Natural killer cell (primary cell): Measurements from ENCODE around the gene GLI1. TPM values are rescaled to one million over a fixed set of nuclear protein-coding genes. Genes with fewer than 3 reads are reported as not detected.
A peak's percentile ranks its signal among the peaks of the same experiment; 100 is the strongest.

Source experiments
- ATAC-seq, 3 donors: fragments of 150-1000 bp in 2 of 3; fragments of 200-7000 bp in 1 of 3; cut with Tn5 transposase; 1 replicate in 1 of 3; 2 replicates in 2 of 3; pipeline ENCODE4 v1.10.0; 2021; ENCODE audit warnings: mild to moderate bottlenecking in 2 of 3, moderate library complexity in 2 of 3
- DNase-seq, 2 donors: peaks; one replicate each; pipeline versions ENCODE4 v3.0.0 to v3.0.0-alpha.2; 2013 to 2021; ENCODE audit warnings: mixed read lengths in 1 of 2
- H3K27ac ChIP-seq: one replicate; pipeline ENCODE4 v1.5.1; 2013; ENCODE audit warnings: mild to moderate bottlenecking, low read length
- H3K27me3 ChIP-seq: one replicate; pipeline ENCODE4 v1.6.1; 2013; ENCODE audit warnings: low read length; ENCODE audit not compliant: control insufficient read depth, insufficient read depth
- H3K36me3 ChIP-seq: one replicate; pipeline ENCODE4 v1.6.1; 2013; ENCODE audit warnings: low read length; ENCODE audit not compliant: control insufficient read depth, insufficient read depth
- H3K4me1 ChIP-seq: one replicate; pipeline ENCODE4 v1.6.1; 2013; ENCODE audit warnings: low read length; ENCODE audit not compliant: control insufficient read depth, insufficient read depth
- H3K4me3 ChIP-seq: one replicate; pipeline ENCODE4 v1.5.1; 2013; ENCODE audit warnings: low read length
- H3K9me3 ChIP-seq: one replicate; pipeline ENCODE4 v1.6.1; 2013; ENCODE audit warnings: low read length; ENCODE audit not compliant: control insufficient read depth, insufficient read depth
- H3K27ac Mint-ChIP-seq, 2 donors: one replicate each; pipeline ENCODE4 v1.8.0; 2022; ENCODE audit warnings: mild to moderate bottlenecking in 2 of 2, mixed read lengths in 2 of 2, moderate library complexity in 1 of 2
- H3K27me3 Mint-ChIP-seq, 2 donors: one replicate each; pipeline ENCODE4 v1.8.0; 2022; ENCODE audit warnings: low read depth in 2 of 2, mixed read lengths in 2 of 2
- H3K36me3 Mint-ChIP-seq: one replicate; pipeline ENCODE4 v1.8.0; 2022; ENCODE audit warnings: mixed read lengths
- H3K4me1 Mint-ChIP-seq, 2 donors: one replicate each; pipeline ENCODE4 v1.8.0; 2022; ENCODE audit warnings: mixed read lengths in 2 of 2
- H3K4me3 Mint-ChIP-seq: one replicate; pipeline ENCODE4 v1.8.0; 2022; ENCODE audit warnings: mild to moderate bottlenecking, moderate library complexity, mixed read lengths
- H3K9me3 Mint-ChIP-seq, 2 donors: one replicate each; pipeline ENCODE4 v1.8.0; 2022; ENCODE audit warnings: mixed read lengths in 2 of 2
- CTCF ChIP-seq: fragments of 200-600 bp; IDR thresholded peaks from one replicate; pipeline ENCODE4 v1.8.0; 2022; ENCODE audit warnings: antibody characterized with exemption
- WGBS: methylation state at CpG from one replicate; pipeline ENCODE4 v1.1.7; 2013; ENCODE audit warnings: missing lambda C conversion rate; ENCODE audit not compliant: insufficient coverage; 5-methylcytosine and 5-hydroxymethylcytosine counted together
- intact Hi-C: fragments of 100-400 bp; cut with micrococcal nuclease; formaldehyde crosslinking; loops from one replicate; pipeline ENCODE4 v1.14.2; 2022
- total RNA-seq, 4 donors: library from RNA; stranded (reverse); fragments of 120-200 nt in 1 of 4; gene quantifications; one replicate each; pipeline versions ENCODE4 v1.2.3 to v1.2.4, GENCODE V29; 2013 to 2022

GLI1 gene
- total RNA-seq, 3 donors from 2014 or later (not counting 1 experiment from before 2014, with no cell fraction given): 0.50 to 1.4 (median 0.99) TPM

GRCh38 chr12:57488402-57489156, 29.0 kb downstream of the GLI1 start:
- DNase-seq (no peak), ATAC-seq (peak in 1 of 3 donors; percentile 0)
- no peak for TF ChIP-seq CTCF
- peaks cover 11% of the 10 kb centered on the region for H3K36me3 Mint-ChIP-seq
- H3K9me3 Mint-ChIP-seq: no peaks in the 10 kb centered on the region
- WGBS: 28% methylated on average over 10 of the region's 11 CpGs
- Histone ChIP-seq H3K36me3 (peaks cover 32% of the 10 kb centered on the region), H3K9me3 (no peaks in the 10 kb centered on the region), H3K4me1 (peaks cover 20% of the 10 kb centered on the region), H3K4me3 (peak overlapping the region; percentile 86), H3K27ac (peak overlapping the region; percentile 79), H3K27me3 (no peaks in the 10 kb centered on the region)
- H3K27ac Mint-ChIP-seq: peak overlapping the region; percentile 88 to 92
- intact Hi-C loops: no loop called here
- no peaks in the 10 kb centered on the region for H3K27me3 Mint-ChIP-seq
- H3K4me1 Mint-ChIP-seq: peaks cover 23 to 29% of the 10 kb centered on the region in 2 donors
- H3K4me3 Mint-ChIP-seq: peak overlapping the region; percentile 92

GRCh38 chr12:57489157-57489641, 29.6 kb downstream of the GLI1 start:
- Histone ChIP-seq H3K4me1 (peaks cover 20% of the 10 kb centered on the region), H3K27me3 (no peaks in the 10 kb centered on the region), H3K27ac (no peak overlapping the region), H3K9me3 (no peaks in the 10 kb centered on the region), H3K4me3 (no peak overlapping the region), H3K36me3 (peaks cover 34% of the 10 kb centered on the region)
- intact Hi-C loops: no loop called here
- H3K4me3 Mint-ChIP-seq: peak overlapping the region; percentile 92
- TF ChIP-seq CTCF: no peak
- H3K9me3 Mint-ChIP-seq: no peaks in the 10 kb centered on the region
- ATAC-seq: no peak
- H3K27ac Mint-ChIP-seq: peak overlapping the region; percentile 88 to 92
- WGBS: 91% methylated on average over 4 of the region's 5 CpGs
- peaks cover 11% of the 10 kb centered on the region for H3K36me3 Mint-ChIP-seq
- H3K27me3 Mint-ChIP-seq: no peaks in the 10 kb centered on the region
- peaks cover 23 to 29% of the 10 kb centered on the region in 2 donors for H3K4me1 Mint-ChIP-seq
- no peak for DNase-seq

GRCh38 chr12:57490126-57490525, 30.5 kb downstream of the GLI1 start:
- intact Hi-C loops: no loop called here
- no peaks in the 10 kb centered on the region for H3K27me3 Mint-ChIP-seq
- ATAC-seq: no peak
- WGBS: 96% methylated on average over 4 of the region's 4 CpGs
- no peaks in the 10 kb centered on the region for H3K9me3 Mint-ChIP-seq
- Histone ChIP-seq H3K4me3 (no peak overlapping the region), H3K27ac (no peak overlapping the region), H3K36me3 (peaks cover 34% of the 10 kb centered on the region), H3K9me3 (no peaks in the 10 kb centered on the region), H3K27me3 (no peaks in the 10 kb centered on the region), H3K4me1 (peaks cover 20% of the 10 kb centered on the region)
- H3K4me1 Mint-ChIP-seq: peaks cover 23 to 29% of the 10 kb centered on the region in 2 donors
- TF ChIP-seq CTCF: no peak
- peaks cover 11% of the 10 kb centered on the region for H3K36me3 Mint-ChIP-seq
- H3K4me3 Mint-ChIP-seq: no peak overlapping the region
- no peak for DNase-seq
- peak overlapping the region in 1 of 2 donors; percentile 6 for H3K27ac Mint-ChIP-seq
